Thyroid gland (tissue), 4 donors: ENCODE results near the gene FOXN1. TPM values are rescaled to one million over a fixed set of nuclear protein-coding genes. Genes with fewer than 3 reads are reported as not detected.

Experiments used
- DNase-seq, 2 donors: peaks; one replicate each; pipeline ENCODE4 v3.0.0-alpha.2; 2019
- H3K27ac ChIP-seq, 3 donors: fragments of 200-600 bp; sonication (generic); 1 replicate in 2 of 3; 2 replicates in 1 of 3; pipeline ENCODE4 v1.5.1; 2016 to 2019; ENCODE audit warnings: mild to moderate bottlenecking in 1 of 3, moderate library complexity in 1 of 3
- H3K27me3 ChIP-seq: fragments of 200-600 bp; sonication (generic); one replicate; pipeline ENCODE4 v1.5.1; 2019
- H3K36me3 ChIP-seq, 2 donors: fragments of 200-600 bp; sonication (generic); one replicate each; pipeline ENCODE4 v1.5.1; 2016 to 2019
- H3K4me1 ChIP-seq, 2 donors: fragments of 200-600 bp; sonication (generic); one replicate each; pipeline ENCODE4 v1.5.1; 2017 to 2019
- H3K4me3 ChIP-seq, 3 donors: fragments of 200-600 bp; sonication (generic); replicated peaks in 1 of 3; 1 replicate in 2 of 3; 2 replicates in 1 of 3; pipeline ENCODE4 v1.5.1; 2016; ENCODE audit warnings: mild to moderate bottlenecking in 1 of 3
- H3K9me3 ChIP-seq: fragments of 200-600 bp; sonication (generic); one replicate; pipeline ENCODE4 v1.5.1; 2017
- CTCF ChIP-seq, 6 experiments: fragments of 200-600 bp in 3 of 6; fragments of 450-650 bp in 3 of 6; sonication (generic) in 3 of 6; IDR thresholded peaks; one replicate each; pipeline ENCODE4 v1.5.1; 2016 to 2019; ENCODE audit warnings: antibody characterized with exemption in 6 of 6, mild to moderate bottlenecking in 2 of 6, inconsistent platforms in 1 of 6, moderate library complexity in 1 of 6
- POLR2A ChIP-seq, 2 donors: fragments of 450-650 bp; IDR thresholded peaks; one replicate each; pipeline ENCODE4 v1.6.1; 2017; ENCODE audit warnings: antibody characterized with exemption in 2 of 2, mild to moderate bottlenecking in 2 of 2, moderate library complexity in 1 of 2
- WGBS, 2 donors: methylation state at CpG; one replicate each; pipeline ENCODE4 v1.1.5; 2017; 5-methylcytosine and 5-hydroxymethylcytosine counted together
- intact Hi-C: fragments of 100-400 bp; cut with DNase I; formaldehyde crosslinking; loops from one replicate; pipeline ENCODE4 v1.15.1; 2023
- total RNA-seq, 4 donors: library from RNA; depleted of rRNA; stranded (reverse); fragments of >200 nt; gene quantifications; one replicate each; pipeline ENCODE4 v1.2.3, GENCODE V29; 2016

Gene FOXN1
- total RNA-seq, 4 donors from 2014 or later: 0.34 TPM; not detected in 3

- Histone ChIP-seq H3K4me3 (peak overlapping the region; percentile 86 to 96 (median 88)), H3K36me3 (no peaks in the 10 kb centered on the region), H3K27ac (peak overlapping the region; percentile 8 to 76 (median 68)), H3K9me3 (no peaks in the 10 kb centered on the region), H3K4me1 (peaks cover 18 to 20% of the 10 kb centered on the region in 2 donors), H3K27me3 (no peaks in the 10 kb centered on the region)
- intact Hi-C loops: no loop called here
- peak; percentile 52 to 56 for DNase-seq
- no peak for TF ChIP-seq POLR2A (IDR thresholded peaks at IDR 0.05)
- TF ChIP-seq CTCF (IDR thresholded peaks at IDR 0.05): no peak
- 2% methylated on average over 16 to 18 of the region's 39 CpGs for WGBS, 2 donors
These were observed 64.7 kb downstream of the FOXN1 start for GRCh38 chr17:28570716-28571360.

GRCh38 chr17:28571361-28572122, 65.4 kb downstream of the FOXN1 start, which contains the start of gene PIGS:
Gene PIGS, minus strand, starts transcription at chr17:28571524. Its CDS starts 28 bp downstream, at chr17:28571496.
- intact Hi-C loops: no loop called here
- no peaks in the 10 kb centered on the region for H3K9me3 ChIP-seq
- WGBS, 2 donors: 0% methylated on average over 11 to 18 of the region's 49 CpGs
- H3K4me1 ChIP-seq: peaks cover 18 to 20% of the 10 kb centered on the region in 2 donors
- no peaks in the 10 kb centered on the region for H3K27me3 ChIP-seq
- H3K27ac ChIP-seq: peak within 1 kb of the TSS; percentile 38 to 76 (median 68)
- peak; percentile 96 to 97 for DNase-seq
- no peaks in the 10 kb centered on the region for H3K36me3 ChIP-seq
- TF ChIP-seq CTCF (IDR thresholded peaks at IDR 0.05) (no peak), POLR2A (IDR thresholded peaks at IDR 0.05) (peak; percentile 8 to 86)
- H3K4me3 ChIP-seq: peak within 1 kb of the TSS; percentile 86 to 96 (median 88)

GRCh38 chr17:28572259-28573039, 66.3 kb downstream of the FOXN1 start:
- intact Hi-C loops: no loop called here
- no peaks in the 10 kb centered on the region for H3K27me3 ChIP-seq
- 73 to 94% methylated on average over 4 to 5 of the region's 5 CpGs for WGBS, 2 donors
- no peak for DNase-seq
- H3K4me3 ChIP-seq: peak overlapping the region in 1 of 3 donors; percentile 96
- no peaks in the 10 kb centered on the region for H3K36me3 ChIP-seq
- H3K27ac ChIP-seq: peak overlapping the region in 1 of 3 donors; percentile 76
- no peaks in the 10 kb centered on the region for H3K9me3 ChIP-seq
- H3K4me1 ChIP-seq: peaks cover 18 to 20% of the 10 kb centered on the region in 2 donors
- no peak for TF ChIP-seq CTCF (IDR thresholded peaks at IDR 0.05)
- no peak for TF ChIP-seq POLR2A (IDR thresholded peaks at IDR 0.05)

GRCh38 chr17:28573040-28573380, 66.9 kb downstream of the FOXN1 start:
- Histone ChIP-seq H3K4me3 (no peak overlapping the region), H3K4me1 (peaks cover 18 to 20% of the 10 kb centered on the region in 2 donors), H3K36me3 (no peaks in the 10 kb centered on the region), H3K27ac (no peak overlapping the region), H3K9me3 (no peaks in the 10 kb centered on the region), H3K27me3 (no peaks in the 10 kb centered on the region)
- DNase-seq: no peak
- TF ChIP-seq POLR2A (IDR thresholded peaks at IDR 0.05): no peak
- TF ChIP-seq CTCF (IDR thresholded peaks at IDR 0.05): no peak
- intact Hi-C loops: no loop called here
